Measurements from ENCODE around the gene DENND1C.
A peak's percentile ranks its signal among the peaks of the same experiment; 100 is the strongest.

Gene DENND1C

GRCh38 chr19:6479836-6480398, 1.7 kb downstream of the DENND1C start:
- DNase-seq (ENCODE audit: low spot score): no peak

GRCh38 chr19:6478815-6479214, 2.8 kb downstream of the DENND1C start:
- no peak for DNase-seq (ENCODE audit: low spot score)

- no peak for DNase-seq (ENCODE audit: low spot score)
These were observed 4.6 kb downstream of the DENND1C start for GRCh38 chr19:6476896-6477431.

DNA sequence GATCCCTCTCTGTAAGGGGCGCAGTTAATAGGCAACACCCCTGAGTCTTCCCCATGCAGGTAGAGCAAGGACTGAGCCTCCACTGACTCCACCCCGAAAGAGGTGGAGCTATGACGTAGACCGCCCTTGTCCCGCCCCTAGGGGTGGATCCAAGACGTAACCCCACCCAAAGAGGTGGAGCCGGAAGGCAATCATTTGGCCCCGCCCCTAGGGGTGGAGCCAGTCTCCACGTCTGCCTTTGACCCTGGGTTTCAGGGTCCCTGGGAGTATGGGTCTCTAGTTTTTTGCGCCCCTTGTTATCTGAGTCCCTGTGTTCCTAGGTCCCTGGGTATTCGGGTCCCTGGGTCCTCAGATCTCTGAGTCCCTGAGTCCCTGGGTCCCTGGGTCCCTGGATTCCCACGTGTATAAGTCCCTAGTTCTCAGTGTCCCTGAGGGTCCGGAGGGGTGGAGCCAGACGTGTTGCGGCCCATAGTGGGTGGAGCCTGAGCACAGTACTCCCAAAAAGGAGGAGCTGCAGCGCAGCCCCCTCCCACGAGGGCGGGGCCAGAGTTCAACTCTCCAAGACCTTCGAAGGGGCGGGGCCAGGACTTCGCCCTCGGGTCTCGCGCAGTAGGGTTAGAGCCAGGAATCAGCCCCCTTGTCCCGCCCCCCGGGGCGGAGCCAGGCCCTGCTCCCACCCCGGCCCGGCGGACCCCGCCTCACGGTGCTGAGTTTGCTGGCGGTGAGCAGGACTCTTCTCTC, 5.3 kb downstream of the DENND1C start:
- DNase-seq (ENCODE audit: low spot score): peak; percentile 68

GRCh38 chr19:6475321-6476108, 6.1 kb downstream of the DENND1C start:
- no peak for DNase-seq (ENCODE audit: low spot score)

DNA sequence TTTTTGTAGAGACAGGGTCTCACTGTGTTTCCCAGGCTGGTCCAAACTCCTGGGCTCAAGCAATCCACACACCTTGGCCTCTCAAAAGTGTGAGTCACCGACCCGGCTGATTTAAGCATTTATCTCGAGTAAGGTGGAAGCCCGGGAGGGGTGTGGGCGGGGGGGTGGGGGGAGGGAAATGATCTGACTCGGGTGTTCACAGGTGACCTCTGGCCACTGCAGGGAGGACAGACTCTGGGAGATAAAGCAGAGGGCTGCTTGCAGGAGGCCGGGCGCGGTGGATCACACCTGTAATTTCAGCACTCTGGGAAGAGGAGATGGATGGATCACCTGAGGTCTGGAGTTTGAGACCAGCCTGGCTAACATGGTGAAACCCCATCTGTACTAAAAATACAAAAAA, 7.9 kb downstream of the DENND1C start:
- no peak for DNase-seq (ENCODE audit: low spot score)

DNA sequence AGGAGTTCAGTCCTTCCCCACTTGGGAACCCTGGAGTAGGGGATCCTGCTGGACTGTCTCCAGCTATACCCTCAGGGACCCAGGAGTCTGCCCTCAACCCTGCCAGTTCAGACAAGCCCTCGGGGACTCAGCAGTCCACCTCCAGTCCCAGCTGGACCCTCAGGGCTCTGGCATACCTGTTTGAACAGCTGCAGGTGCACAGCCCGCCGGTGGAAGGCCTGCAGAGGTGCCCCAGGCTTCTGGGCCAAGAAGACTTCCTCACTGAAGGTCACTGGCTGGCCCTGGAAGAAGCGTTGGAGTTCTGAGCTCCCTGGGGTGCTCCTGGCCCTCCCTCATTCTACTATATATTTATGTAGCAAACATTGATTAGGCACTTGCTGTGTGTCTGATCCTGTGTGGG, 8.9 kb downstream of the DENND1C start:
- DNase-seq (ENCODE audit: low spot score): no peak

DNA sequence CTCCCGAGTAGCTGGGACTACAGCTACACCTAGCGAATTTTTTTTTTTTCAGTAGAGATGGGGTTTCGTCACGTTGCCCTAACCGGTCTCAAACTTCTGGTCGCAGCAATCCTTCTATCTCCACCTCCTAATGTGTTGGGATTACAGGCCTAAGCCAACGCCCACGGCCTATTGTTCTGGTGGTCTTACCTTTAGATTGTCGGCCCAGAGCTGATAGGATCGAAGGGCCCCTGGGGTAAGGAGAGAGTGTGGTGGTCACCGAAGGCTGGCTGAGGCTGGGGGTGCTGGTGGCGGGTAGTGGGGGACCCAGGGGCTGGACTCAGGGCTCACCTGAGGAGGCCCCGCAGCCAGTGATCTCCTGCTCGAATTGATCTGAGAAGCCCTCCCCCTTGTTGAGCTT, 10.5 kb downstream of the DENND1C start:
- no peak for DNase-seq (ENCODE audit: low spot score)

GRCh38 chr19:6470173-6470572, 11.4 kb downstream of the DENND1C start:
- DNase-seq (ENCODE audit: low spot score): no peak

DNA sequence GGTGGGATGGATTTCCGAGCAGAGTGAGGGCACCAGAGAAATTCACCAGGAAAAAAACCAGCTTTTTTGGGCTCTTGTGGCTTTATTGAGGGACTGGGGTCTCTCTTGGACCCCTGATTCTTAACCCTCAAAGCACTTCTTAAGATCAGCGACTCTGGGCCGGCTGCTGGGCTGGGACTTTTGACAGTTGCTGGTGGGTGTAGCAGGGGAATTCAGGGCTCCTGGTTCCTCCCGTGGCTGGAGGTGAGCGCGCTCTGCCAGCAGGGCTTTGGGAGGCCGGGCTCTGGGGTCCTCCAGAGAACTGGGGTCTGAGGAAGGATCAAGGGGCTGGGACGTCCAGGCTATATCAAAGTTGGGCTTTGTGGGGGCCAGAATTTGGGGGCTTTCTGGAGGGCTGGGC, 14.2 kb downstream of the DENND1C start:
- DNase-seq (ENCODE audit: low spot score): no peak

DNA sequence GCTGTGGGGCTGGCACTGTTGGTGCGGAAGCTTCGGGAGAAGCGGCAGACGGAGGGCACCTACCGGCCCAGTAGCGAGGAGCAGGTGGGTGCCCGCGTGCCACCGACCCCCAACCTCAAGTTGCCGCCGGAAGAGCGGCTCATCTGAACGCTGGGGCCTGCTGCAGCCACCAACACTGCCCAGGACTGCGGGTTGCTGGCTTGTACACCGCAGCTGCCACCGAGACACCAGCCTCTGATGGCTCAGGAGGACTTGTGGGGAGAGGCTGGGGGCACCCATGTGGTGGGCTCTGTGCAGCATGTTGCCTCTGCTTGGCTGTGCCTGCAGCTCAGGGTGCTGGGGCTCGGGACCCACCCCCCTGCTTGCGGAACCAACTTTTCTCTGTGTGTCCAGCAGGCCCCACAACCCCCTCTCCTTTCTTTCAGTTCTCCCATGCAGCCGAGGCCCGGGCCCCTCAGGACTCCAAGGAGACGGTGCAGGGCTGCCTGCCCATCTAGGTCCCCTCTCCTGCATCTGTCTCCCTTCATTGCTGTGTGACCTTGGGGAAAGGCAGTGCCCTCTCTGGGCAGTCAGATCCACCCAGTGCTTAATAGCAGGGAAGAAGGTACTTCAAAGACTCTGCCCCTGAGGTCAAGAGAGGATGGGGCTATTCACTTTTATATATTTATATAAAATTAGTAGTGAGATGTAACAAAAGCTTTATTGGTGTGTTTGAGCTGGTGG, 14.9 kb downstream of the DENND1C start:
- DNase-seq (ENCODE audit: low spot score): no peak

- DNase-seq (ENCODE audit: low spot score): no peak
These were observed 15.9 kb downstream of the DENND1C start for GRCh38 chr19:6465663-6466062.

DNA sequence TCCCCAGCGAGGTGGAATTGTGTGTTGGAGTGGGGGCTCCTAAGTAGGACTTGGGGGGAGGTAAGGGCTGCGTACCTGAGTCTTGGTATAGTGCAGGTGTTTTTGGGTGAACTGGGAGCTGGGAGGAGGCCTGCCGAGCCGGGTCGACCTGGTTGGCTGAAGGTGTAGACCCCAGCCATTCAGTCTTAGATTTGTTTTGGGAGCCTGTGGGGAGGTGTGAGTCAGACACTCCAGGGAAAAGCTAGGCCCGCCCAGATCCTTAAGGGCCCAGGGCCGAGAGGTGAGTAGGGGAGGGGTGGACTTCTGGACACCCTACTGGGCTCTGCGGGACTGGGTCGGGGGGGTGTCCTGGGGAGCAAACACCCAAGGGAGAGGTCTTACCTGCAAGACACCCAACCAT, 16.6 kb downstream of the DENND1C start:
- no peak for DNase-seq (ENCODE audit: low spot score)

DNA sequence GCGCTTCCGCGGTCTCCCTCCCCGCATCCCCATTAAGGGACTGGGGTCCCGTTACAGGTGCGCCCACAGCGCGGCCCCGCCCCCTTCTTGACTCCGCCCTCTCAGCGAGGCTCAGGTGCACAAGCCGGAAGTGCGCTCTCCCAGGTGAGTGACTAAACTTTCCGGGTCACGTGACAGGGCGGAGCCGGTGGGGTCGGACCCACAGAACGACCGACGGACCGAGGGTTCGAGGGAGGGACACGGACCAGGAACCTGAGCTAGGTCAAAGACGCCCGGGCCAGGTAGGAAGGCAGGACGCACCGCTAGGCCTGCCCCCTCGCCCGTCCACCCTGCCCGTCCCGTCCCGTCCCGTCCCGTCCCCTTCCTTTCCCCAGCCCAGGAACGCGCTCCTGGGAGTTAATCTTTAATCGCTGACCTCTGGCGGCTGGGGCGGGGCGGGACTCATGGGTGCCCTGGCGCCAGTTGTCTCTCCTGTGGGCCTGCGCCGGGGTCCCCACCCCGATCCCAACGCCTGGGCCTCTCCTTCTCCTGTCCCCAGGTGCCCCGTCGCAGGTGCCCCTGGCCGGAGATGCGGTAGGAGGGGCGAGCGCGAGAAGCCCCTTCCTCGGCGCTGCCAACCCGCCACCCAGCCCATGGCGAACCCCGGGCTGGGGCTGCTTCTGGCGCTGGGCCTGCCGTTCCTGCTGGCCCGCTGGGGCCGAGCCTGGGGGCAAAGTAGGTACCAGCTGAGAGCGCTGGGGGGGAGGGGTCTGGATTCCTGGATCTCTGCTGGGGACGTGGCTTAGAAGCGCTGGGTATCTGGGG, 17.3 kb downstream of the DENND1C start, which contains the start of gene CRB3:
CRB3 (plus strand) TSS at position 202 of the 804 bp plus-strand sequence; CDS start at position 633, 431 bp downstream.
- no peak for DNase-seq (ENCODE audit: low spot score)

GRCh38 chr19:6460099-6460884, 21.3 kb downstream of the DENND1C start:
- DNase-seq (ENCODE audit: low spot score): peak; percentile 97

DNA sequence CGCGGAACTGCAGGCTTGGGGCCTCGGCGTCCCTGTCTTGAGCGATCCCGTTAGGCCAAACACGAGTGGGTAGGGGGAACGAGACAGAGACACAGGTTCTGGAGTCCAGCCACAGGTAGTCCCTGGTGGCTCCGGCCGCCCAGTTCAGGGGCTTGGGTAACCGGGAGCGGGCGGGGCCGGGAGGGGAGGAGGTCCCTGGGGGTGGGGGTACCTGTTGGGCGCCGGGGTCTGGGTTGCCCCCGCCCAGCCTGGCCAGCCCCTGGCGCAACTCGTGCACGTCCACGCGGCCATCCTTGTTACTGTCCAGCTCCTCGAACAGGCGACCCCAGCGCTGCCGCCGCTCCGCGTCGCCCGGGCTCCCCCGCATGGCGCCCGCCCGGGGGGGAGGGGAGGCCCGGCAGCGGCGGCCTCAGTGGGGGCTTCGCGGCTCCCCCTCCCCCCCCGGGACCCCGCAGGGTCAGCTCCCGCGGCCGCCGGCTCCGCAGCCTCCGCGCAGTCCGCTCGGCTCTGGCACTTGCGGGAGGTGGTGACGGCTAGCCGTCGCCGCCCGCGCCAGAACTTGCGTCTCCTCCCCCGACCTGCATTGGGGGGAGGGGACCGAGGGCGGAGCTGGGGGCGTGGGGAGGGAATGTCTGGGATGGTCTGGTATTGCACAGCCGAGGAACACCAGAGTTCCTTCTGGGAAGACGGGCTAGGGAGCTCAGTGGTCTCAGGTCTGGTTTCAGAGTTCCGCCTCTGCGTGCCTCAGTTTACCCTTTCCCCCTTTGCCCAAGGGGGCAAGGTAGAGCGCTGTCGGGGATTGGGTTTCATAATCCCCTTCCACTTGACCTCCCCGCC, 22.1 kb downstream of the DENND1C start, which contains the start of gene SLC25A23:
SLC25A23 (minus strand) TSS at position 531 of the 837 bp plus-strand sequence; CDS start at position 367, 164 bp downstream.
- peak; percentile 62 for DNase-seq (ENCODE audit: low spot score)

GRCh38 chr19:6458695-6459261, 22.8 kb downstream of the DENND1C start:
- no peak for DNase-seq (ENCODE audit: low spot score)

- DNase-seq (ENCODE audit: low spot score): no peak
These were observed 23.5 kb downstream of the DENND1C start for GRCh38 chr19:6457958-6458694.

Data from activated CD4-positive, alpha-beta T cell treated with anti-CD3 and anti-CD28 coated beads, Interleukin-2, Interleukin-4, amounts not matched to agents 100 ng/mL and 50 ng/mL, durations not matched to agents 16 hours and 8 hours (primary cell).